T-helper 22 cell (primary cell): ENCODE measurements around the gene NUDT4.
A peak's percentile ranks its signal among the peaks of the same experiment; 100 is the strongest.
"Not testable (repeated sequence)": the region's sequence is repeated elsewhere in the genome, so short reads cannot be mapped to it uniquely, and the experiment has no call there.

Experiments used
- DNase-seq: peaks from one replicate; pipeline ENCODE4 v3.0.0-alpha.2; 2020; ENCODE audit warnings: low read depth

NUDT4 gene

DNA sequence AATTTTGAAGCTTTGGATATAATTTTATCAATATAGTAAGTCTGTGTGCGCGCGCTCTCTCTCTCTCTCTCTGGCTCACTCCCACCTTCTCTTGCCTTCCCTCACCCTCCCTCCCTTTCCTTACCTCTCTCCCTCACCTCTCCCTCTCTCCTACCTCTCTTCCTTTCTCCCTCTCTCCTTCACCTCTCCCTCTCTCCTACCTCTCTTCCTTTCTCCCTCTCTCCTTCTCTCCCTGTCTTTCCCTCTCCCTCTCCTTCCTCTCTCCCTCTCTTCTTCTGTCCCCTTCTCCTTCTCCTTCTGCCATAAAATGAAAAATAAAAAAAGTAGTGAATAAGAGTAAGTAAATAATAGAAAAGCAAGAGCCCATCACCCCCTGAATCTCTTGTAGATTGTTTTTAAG lies 9.0 kb upstream of the NUDT4 start:
- no peak for DNase-seq

DNA sequence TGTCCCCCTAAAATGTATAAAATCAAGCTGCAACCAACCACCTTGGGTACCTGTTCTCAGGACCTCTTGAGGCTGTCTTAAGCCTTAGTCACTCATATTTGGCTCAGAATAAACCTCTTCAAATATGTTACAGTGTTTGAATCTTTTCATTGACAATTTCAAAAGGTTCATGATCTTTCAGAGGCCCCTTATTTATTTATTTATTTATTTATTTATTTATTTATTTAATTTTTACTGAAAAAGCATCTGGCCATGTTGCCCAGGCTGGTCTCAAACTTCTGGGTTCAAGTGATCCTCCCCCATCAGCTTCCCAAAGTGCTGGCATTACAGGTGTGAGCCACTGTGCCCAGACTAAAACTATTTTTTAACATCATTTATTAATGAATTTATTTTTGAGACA lies 8.2 kb upstream of the NUDT4 start:
- DNase-seq = no peak

- no peak for DNase-seq
Observed at GRCh38 chr12:93370947-93371346, 6.8 kb upstream of the NUDT4 start.

DNA sequence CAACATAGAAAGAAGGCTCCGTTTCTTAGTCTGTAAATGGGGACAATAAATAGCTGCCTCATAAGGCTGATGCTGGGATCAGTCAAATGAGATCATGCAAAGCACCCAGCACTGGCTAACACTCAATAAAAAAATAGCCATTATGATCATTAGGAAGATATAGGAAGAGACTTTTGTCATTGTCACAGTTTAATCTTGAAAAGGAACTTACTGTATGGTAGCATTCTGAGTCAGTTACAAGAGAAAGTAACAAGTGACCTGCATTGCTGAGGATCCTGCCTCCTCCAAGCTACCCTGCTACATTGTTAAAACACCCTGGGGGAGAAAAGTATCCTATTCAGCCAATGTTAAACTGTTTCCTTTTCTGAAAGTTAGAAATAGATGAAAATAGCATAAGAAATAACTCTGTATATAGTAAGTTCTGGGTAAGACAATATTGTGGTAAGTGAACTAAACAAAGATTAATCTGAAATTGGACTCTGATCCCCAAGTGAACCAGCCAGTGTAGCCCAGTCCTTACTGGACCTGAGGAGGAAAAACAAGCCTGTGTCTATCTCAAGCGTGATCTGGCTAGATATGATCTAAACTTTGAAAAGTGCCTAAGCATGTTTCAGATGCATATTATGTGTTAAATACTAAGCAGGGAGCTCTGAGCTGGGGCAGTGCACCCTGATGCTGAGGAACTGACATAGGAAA lies 3.6 kb upstream of the NUDT4 start:
- DNase-seq = no peak

DNA sequence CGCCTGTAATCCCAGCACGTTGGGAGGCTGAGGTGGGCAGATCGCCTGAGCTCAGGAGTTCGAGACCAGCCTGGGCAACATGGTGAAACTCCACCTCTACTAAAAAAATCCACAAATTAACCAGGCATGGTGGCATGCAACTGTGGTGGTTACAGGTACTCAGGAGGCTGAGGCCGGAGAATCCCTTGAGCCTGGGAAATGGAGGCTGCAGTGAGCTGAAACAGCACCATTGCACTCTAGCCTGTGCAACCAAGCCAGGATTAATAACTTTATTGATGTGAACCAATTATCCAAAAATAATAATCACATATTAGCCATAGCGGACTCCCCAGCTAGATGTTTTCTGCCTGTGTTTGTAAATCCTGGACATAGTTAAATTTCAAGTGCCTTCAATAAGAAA lies 1.8 kb upstream of the NUDT4 start:
- DNase-seq = no peak

DNA sequence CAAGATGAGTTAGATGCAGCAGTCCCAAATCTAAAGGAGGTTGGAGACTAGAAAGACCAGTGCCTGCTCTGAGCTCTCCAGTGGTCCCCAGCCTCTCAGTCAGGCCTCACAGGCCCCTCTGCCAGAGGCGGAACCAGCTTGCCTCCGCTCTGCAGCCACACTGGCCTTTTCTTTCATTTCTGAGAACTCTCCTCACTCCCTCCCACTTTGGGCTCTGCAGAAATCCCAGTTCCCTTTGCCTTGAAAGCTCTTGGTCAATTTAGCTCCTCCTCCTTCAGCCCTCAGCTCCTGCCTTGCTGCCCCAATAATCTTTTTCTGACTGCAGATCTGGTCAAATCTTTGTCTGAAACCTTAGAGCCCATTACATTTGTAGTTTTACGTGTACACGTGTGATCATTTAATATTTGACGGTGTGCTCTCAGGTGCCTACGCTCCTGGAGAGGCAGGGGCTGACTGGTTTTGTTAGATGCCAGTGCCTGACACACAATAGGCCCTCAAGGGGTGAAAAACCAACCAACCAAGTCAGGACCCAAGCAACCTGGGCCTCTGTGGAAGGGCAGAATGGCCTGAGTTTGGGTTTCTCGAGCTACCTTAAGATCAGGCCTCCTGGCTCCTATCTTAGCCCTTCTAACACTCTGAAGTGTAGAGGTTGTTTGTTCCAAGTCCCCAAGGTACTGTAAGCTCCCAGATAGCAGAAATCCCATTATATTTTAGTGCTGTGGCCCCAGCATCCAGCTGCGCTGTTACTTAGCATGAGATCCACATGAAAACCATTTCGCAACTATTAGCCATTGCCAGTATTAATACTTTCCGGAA lies 1.1 kb upstream of the NUDT4 start:
- DNase-seq = no peak

DNA sequence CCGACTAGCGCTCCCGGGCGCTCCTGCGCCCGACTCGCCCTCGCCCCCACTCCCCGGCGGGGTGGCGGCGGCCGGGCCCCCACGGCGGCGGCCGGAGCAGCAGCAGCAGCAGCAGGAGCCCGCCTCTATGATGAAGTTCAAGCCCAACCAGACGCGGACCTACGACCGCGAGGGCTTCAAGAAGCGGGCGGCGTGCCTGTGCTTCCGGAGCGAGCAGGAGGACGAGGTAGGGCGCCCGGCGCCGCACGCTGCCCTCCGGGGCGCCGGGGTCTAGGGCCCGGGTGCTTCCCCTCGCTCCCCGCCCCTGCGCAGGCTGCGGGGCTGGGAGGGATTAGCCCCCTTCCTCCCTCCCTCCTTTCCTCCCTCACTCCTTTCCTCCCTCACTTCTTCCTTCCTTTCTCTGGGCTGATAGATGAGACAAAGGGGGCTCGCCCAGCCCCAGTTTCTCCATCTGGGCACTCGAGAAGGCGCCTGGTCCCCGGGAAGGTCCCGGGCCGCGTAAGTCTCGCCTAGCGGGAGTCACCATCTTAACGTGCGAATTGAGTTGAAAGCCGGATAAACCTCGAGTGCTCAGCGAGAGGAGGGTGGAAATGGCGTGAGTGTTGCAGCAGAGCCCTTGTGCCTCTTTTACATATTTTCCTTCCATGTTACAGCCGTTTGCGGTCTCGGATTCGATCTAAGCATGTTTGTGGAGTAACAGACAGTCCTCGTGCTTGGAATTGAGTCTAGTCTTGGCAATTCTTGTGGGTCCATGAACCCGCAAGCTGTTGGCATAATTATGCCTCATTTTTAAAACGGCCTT lies 672 bp downstream of the NUDT4 start:
- DNase-seq = peak; percentile 28

DNA sequence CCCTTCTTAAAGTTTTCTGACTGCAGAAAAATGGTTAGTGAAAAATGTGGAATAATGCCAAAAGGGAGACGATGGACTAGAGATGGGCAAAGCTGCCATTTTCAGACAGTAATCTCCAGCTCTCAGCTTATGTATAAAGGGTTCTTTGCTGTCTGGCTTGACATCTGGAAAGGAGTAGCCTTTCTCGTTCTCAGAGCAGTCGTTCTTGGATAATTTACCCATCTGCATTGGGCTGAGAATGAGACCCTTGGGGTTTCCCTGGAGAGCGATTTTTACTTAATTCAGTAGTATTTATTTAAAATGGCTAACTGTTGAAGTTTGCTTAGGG lies 1.2 kb downstream of the NUDT4 start:
- DNase-seq = no peak

DNA sequence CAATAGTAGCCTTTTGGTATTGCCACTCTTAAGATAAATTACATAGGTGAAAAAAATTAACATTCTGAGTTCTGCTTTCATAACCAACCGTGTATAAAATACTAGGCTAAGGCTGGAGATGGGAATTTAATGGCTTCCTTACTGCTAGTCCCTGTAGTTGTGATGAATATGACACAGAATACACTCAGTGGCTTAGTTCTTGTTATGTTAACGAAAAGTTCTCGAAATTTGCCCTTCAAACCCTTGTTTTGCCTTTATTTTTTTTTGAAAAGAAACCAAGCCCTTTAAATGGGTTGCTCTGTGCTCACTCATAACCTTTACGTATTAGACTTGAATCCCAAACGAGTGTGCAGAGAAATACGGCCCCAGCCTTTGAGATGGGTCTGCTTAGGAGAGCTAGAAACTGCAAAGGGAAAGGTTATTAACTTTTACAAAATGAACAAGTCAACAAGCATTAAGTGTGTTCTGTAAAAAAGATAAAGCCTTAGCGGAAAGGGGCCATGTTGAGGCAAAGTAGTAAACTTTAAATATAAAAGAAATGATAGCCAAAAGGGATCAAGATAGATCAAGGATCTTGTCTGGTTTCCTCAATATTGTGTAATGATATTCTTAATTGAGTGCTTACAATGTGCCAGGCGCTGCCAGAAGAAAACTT lies 1.7 kb downstream of the NUDT4 start:
- DNase-seq = no peak

- DNase-seq = no peak
Observed at GRCh38 chr12:93379981-93380361, 2.2 kb downstream of the NUDT4 start.

DNA sequence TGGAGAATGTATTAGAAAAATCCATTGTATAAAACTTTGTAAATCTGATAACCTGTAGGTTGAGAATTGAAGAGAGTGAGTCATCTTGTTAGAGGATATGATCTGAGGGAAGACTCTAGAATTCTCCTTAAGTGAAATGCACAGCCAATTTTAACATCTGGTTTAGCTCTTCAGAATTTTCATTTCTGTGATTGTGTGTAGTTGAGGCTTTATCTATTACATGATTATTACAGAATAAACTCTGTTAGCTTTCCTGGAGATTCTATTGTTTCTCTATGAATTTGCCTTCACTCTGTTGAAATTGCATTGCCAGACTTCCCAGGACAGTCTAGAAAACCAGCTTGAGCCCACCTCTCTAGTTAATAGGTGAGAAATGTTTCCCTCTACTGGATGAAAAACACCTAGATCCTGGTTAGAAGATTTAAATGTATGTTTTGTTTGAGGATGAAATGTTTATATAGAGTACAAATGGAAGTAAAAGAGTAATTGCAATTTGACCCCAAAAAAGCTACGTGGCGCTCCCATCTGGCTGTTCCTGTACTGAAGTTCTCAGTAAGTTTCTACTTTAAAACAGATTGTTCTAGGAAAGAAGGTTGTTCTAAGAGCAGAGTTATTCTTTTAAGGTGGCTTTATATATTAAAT lies 2.9 kb downstream of the NUDT4 start:
- DNase-seq = no peak

- no peak for DNase-seq
Observed at GRCh38 chr12:93381161-93381975, 3.6 kb downstream of the NUDT4 start.

GRCh38 chr12:93381976-93382437 lies 4.3 kb downstream of the NUDT4 start:
- not testable (repeated sequence) for DNase-seq

DNA sequence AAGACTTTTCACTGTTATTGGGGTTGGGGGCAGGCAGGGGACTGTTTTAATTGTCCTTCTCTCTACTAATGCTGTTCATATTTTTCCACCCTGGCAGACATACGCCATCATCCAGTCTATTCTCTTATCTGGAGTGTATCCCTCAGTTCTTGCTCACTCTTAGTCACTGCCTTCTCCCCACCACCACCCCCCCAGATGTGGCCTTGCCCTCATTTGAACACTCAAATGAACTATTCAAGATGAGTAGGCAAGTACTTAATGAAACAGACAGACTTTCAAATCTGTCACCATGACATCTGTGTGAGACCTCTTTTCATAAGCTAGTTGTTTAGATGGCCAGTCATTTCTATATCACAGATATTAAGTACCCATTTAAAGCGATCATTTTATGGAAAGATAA lies 10.1 kb downstream of the NUDT4 start:
- no peak for DNase-seq

- no peak for DNase-seq
Observed at GRCh38 chr12:93390031-93390430, 12.3 kb downstream of the NUDT4 start.

DNA sequence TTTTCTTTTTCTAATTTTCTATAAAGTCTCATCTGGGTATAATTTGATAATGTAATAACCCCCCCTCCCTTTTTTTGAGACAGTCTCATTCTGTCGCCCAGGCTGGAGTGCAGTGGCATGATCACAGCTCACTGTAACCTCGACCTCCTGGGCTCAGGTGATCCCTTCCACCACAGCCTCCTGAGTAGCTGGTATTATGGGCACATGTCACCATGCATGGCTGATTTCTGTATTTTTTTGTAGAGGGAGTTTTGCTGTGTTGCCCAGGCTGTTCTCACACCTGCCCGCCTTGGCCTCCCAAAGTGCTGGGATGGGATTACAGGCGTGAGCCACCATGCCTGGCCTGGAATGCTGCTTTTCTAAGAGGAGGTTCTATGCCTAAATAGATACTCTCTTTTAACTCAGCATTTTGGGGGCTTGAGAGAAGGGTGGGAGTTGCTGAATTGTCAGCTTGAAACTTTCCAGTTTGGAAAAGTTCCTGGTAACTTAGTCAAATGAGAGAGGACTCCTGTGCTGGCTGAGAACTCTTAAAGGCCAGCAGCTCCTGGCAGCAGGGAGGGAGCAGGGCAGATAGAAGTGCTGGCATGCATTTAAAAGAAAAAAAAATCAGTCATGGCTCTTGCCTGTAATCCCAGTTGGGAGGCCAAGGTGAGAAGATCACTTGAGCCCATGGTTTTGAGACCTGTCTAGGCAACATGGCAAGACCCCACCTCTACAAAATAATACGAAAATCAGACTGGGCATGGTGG lies 13.0 kb downstream of the NUDT4 start:
- no peak for DNase-seq

GRCh38 chr12:93393425-93393824 lies 15.7 kb downstream of the NUDT4 start:
- no peak for DNase-seq

GRCh38 chr12:93397412-93397811 lies 19.7 kb downstream of the NUDT4 start:
- DNase-seq = no peak

DNA sequence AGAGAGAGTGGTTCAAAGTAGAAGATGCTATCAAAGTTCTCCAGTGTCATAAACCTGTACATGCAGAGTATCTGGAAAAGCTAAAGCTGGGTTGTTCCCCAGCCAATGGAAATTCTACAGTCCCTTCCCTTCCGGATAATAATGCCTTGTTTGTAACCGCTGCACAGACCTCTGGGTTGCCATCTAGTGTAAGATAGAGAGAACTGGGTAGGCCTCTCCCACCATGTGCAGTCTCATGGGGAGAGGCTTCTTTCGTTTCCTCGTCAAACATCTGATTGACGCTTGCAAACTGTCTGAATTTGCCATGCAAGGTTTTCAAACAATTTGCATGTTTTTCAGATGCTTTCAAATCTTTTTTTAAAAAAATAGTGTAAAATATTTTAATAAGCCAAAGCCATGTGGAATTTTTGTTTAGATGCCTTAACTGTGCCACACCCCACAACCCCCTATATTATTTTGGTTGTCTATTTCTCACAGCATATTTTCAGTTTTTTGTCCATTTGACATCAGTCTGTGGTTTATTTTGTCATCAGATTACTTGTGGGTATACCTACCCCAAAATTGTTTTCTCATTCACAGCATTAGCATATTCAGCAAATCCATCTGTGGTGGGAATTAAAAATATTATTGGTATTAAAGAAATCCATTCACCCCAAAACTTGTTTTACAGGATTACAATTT lies 21.6 kb downstream of the NUDT4 start:
- DNase-seq = not testable (repeated sequence)
